Forelimb muscle (tissue), 1 donor: ENCODE results near the gene ZSWIM6. TPM values are rescaled to one million over a fixed set of nuclear protein-coding genes. Genes with fewer than 3 reads are reported as not detected.

Source experiments
- DNase-seq: peaks from one replicate; pipeline ENCODE4 v3.0.0-alpha.2; 2013; ENCODE audit warnings: low read depth
- polyA plus RNA-seq: library from polyadenylated mRNA; unstranded; fragments of 120-200 nt; gene quantifications from one replicate; pipeline ENCODE4 v1.2.1, GENCODE V29; 2013; ENCODE audit not compliant: insufficient read length

The ZSWIM6 gene
- polyA plus RNA-seq, 1 donor, result 7.8 TPM

GRCh38 chr5:61332851-61333320 is 828 bp downstream of the ZSWIM6 start:
- DNase-seq, result no peak

GRCh38 chr5:61333321-61333953 is 1.4 kb downstream of the ZSWIM6 start:
- no peak for DNase-seq

- no peak for DNase-seq
These were observed 2.2 kb downstream of the ZSWIM6 start for GRCh38 chr5:61333954-61334867.

- no peak for DNase-seq
These were observed 3.0 kb downstream of the ZSWIM6 start for GRCh38 chr5:61334868-61335615.

- no peak for DNase-seq
These were observed 7.7 kb downstream of the ZSWIM6 start for GRCh38 chr5:61339764-61340163.

- no peak for DNase-seq
These were observed 8.8 kb downstream of the ZSWIM6 start for GRCh38 chr5:61340775-61341361.

GRCh38 chr5:61342071-61342501 is 10.0 kb downstream of the ZSWIM6 start:
- DNase-seq, result no peak

- DNase-seq, result no peak
These were observed 12.3 kb downstream of the ZSWIM6 start for GRCh38 chr5:61344187-61344944.

GRCh38 chr5:61346511-61346910 is 14.5 kb downstream of the ZSWIM6 start:
- no peak for DNase-seq

- DNase-seq, result no peak
These were observed 15.0 kb downstream of the ZSWIM6 start for GRCh38 chr5:61347080-61347479.

- DNase-seq, result no peak
These were observed 16.4 kb downstream of the ZSWIM6 start for GRCh38 chr5:61348447-61348846.

GRCh38 chr5:61349935-61350334 is 17.9 kb downstream of the ZSWIM6 start:
- DNase-seq, result no peak

GRCh38 chr5:61350535-61350934 is 18.5 kb downstream of the ZSWIM6 start:
- no peak for DNase-seq

GRCh38 chr5:61351733-61352132 is 19.7 kb downstream of the ZSWIM6 start:
- DNase-seq, result no peak

GRCh38 chr5:61352180-61352579 is 20.1 kb downstream of the ZSWIM6 start:
- no peak for DNase-seq

- no peak for DNase-seq
These were observed 20.6 kb downstream of the ZSWIM6 start for GRCh38 chr5:61352612-61353156.

GRCh38 chr5:61353293-61353692 is 21.2 kb downstream of the ZSWIM6 start:
- DNase-seq, result no peak

- DNase-seq, result no peak
These were observed 22.1 kb downstream of the ZSWIM6 start for GRCh38 chr5:61354199-61354598.

- DNase-seq, result no peak
These were observed 25.7 kb downstream of the ZSWIM6 start for GRCh38 chr5:61357745-61358144.

GRCh38 chr5:61362796-61363368 is 30.8 kb downstream of the ZSWIM6 start:
- no peak for DNase-seq
